Left ventricle myocardium inferior (tissue), 1 donor: Measurements from ENCODE around the gene SGTB. TPM values are rescaled to one million over a fixed set of nuclear protein-coding genes. Genes with fewer than 3 reads are reported as not detected.

Experiments
- DNase-seq: peaks from one replicate; pipeline ENCODE4 v3.0.0-alpha.2; 2020
- H3K27ac ChIP-seq: fragments of 200-600 bp; replicated peaks from 2 replicates; pipeline ENCODE4 v1.8.0; 2021
- H3K27me3 ChIP-seq: fragments of 200-600 bp; 2 replicates; pipeline ENCODE4 v1.8.0; 2021; ENCODE audit warnings: low read depth
- H3K36me3 ChIP-seq: fragments of 200-600 bp; 2 replicates; pipeline ENCODE4 v1.8.0; 2021
- H3K4me1 ChIP-seq: fragments of 200-600 bp; 2 replicates; pipeline ENCODE4 v1.8.0; 2021
- H3K4me3 ChIP-seq: fragments of 200-600 bp; 2 replicates; pipeline ENCODE4 v1.8.0; 2021; ENCODE audit warnings: mild to moderate bottlenecking, moderate library complexity
- H3K9me3 ChIP-seq: fragments of 200-600 bp; replicated peaks from 2 replicates; pipeline ENCODE4 v1.8.0; 2021
- intact Hi-C: fragments of 100-400 bp; cut with micrococcal nuclease; formaldehyde crosslinking; loops from one replicate; pipeline ENCODE4 v1.11.0; 2022
- total RNA-seq: library from RNA; stranded (reverse); fragmentation: NEBNext Ultra II Directional; extraction: Animal tissue kit (Norgen Biotek cat#: 25700); gene quantifications from one replicate; pipeline ENCODE4 v1.2.1, GENCODE V29; 2021
- TF ChIP-seq, protein P1 (sequence below): fragments of 200-600 bp; IDR thresholded peaks from 2 replicates; pipeline ENCODE4 v1.8.0; 2021; ENCODE audit warnings: antibody characterized with exemption, mild to moderate bottlenecking, borderline replicate concordance
- donor health status: DM: no; HTN: yes; CAD: no; lungs with severe emphysema.

The SGTB gene
- total RNA-seq, 1 donor from 2014 or later = 7.1 TPM

DNA sequence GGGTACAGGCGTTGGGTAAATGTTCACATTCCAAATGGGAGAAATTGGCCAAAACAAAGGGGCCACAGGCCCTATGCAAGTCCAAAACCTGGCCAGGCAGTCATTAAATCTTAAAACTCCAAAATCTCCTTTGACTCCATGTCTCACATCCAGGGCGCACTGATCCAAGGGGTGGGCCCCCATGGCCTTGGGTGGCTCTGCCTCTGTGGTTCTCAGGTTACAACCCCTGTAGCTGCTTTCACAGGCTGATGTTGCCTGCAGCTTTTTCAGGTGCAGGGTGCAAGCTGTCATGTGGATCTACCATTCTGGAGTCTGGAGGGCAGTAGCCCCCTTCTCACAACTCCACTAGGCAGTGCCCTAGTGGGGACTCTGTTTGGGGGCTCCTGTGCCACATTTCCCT, 44.9 kb upstream of the SGTB start:
- no peaks in the 10 kb centered on the region for H3K27me3 ChIP-seq
- no peak overlapping the region for H3K27ac ChIP-seq
- no peaks in the 10 kb centered on the region for H3K4me1 ChIP-seq
- no peak for DNase-seq
- H3K4me3 ChIP-seq = no peak overlapping the region
- peaks cover 12% of the 10 kb centered on the region for H3K36me3 ChIP-seq
- TF ChIP-seq, protein P1, sequence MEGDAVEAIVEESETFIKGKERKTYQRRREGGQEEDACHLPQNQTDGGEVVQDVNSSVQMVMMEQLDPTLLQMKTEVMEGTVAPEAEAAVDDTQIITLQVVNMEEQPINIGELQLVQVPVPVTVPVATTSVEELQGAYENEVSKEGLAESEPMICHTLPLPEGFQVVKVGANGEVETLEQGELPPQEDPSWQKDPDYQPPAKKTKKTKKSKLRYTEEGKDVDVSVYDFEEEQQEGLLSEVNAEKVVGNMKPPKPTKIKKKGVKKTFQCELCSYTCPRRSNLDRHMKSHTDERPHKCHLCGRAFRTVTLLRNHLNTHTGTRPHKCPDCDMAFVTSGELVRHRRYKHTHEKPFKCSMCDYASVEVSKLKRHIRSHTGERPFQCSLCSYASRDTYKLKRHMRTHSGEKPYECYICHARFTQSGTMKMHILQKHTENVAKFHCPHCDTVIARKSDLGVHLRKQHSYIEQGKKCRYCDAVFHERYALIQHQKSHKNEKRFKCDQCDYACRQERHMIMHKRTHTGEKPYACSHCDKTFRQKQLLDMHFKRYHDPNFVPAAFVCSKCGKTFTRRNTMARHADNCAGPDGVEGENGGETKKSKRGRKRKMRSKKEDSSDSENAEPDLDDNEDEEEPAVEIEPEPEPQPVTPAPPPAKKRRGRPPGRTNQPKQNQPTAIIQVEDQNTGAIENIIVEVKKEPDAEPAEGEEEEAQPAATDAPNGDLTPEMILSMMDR = no peak
- peaks cover 5% of the 10 kb centered on the region for H3K9me3 ChIP-seq
- intact Hi-C loops = no loop called here

DNA sequence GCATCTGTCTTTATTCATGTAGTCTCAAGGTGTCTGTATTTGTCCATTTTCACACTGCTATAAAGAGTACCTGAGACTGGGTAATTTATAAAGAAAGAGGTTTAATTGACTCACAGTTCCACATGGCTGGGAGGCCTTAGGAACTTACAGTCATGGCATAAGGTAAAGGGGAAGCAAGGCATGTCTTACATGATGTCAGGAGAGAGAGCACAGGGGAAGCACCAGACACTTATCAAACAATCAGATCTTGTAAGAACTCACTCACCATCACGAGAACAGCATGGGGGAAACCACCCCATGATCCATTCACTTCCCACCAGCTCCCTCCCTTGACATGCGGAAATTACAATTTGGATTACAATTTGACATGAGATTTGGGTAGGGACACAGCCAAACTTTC, 44.3 kb upstream of the SGTB start:
- TF ChIP-seq, protein P1 = no peak
- no peak for DNase-seq
- intact Hi-C loops = no loop called here

DNA sequence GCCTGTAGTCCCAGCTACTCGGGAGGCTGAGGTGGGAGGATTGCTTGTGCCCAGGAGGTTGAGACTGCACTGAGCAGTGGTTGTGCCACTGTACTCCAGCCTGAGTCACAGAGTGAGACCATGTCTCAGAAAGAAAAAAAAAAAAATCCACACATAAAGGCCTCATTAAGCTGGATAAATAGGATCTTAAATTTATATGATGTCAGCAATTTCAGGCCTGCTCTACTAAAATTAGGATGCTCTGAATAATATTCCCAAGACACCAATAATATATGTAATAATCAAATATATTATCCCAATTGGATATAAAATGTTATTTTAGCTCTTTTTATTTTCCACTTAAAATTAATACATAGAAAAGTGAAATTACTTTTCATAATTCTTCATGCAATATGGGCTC, 43.7 kb upstream of the SGTB start:
- no peak overlapping the region for H3K27ac ChIP-seq
- DNase-seq = no peak
- TF ChIP-seq, protein P1 = no peak
- peaks cover 3% of the 10 kb centered on the region for H3K4me1 ChIP-seq
- H3K4me3 ChIP-seq = no peak overlapping the region
- no peaks in the 10 kb centered on the region for H3K27me3 ChIP-seq
- peaks cover 12% of the 10 kb centered on the region for H3K36me3 ChIP-seq
- intact Hi-C loops = no loop called here
- H3K9me3 ChIP-seq = peaks cover 5% of the 10 kb centered on the region

More for the DNA sequence above, 44.3 kb upstream of the SGTB start:
- Histone ChIP-seq H3K9me3 (peaks cover 5% of the 10 kb centered on the region), H3K36me3 (peaks cover 12% of the 10 kb centered on the region), H3K4me1 (no peaks in the 10 kb centered on the region), H3K4me3 (no peak overlapping the region), H3K27me3 (no peaks in the 10 kb centered on the region), H3K27ac (no peak overlapping the region)

DNA sequence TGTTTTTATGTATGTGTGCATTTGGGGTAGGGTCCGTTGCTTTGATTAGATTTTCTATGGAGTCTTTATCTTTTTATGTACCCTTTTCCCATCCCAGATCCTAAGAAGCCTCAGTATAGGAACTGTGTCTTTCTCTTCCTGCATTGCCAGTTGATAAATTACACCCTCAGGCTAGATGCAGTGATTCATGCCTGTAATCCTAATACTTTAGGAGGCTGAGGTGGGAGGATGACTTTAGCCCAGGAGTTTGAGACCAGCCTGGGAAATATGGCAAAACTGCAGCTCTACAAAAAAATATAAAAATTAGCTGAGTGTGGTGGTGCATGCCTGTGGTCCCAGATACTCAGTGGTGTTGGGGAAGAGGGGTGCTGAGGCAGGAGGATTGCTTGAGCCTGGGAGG, 40.3 kb upstream of the SGTB start:
- Histone ChIP-seq H3K36me3 (peaks cover 15% of the 10 kb centered on the region), H3K27me3 (no peaks in the 10 kb centered on the region), H3K4me1 (peaks cover 4% of the 10 kb centered on the region), H3K9me3 (peaks cover under 1% of the 10 kb centered on the region), H3K27ac (no peak overlapping the region), H3K4me3 (no peak overlapping the region)
- TF ChIP-seq, protein P1 = no peak
- DNase-seq = no peak
- intact Hi-C loops = no loop called here

DNA sequence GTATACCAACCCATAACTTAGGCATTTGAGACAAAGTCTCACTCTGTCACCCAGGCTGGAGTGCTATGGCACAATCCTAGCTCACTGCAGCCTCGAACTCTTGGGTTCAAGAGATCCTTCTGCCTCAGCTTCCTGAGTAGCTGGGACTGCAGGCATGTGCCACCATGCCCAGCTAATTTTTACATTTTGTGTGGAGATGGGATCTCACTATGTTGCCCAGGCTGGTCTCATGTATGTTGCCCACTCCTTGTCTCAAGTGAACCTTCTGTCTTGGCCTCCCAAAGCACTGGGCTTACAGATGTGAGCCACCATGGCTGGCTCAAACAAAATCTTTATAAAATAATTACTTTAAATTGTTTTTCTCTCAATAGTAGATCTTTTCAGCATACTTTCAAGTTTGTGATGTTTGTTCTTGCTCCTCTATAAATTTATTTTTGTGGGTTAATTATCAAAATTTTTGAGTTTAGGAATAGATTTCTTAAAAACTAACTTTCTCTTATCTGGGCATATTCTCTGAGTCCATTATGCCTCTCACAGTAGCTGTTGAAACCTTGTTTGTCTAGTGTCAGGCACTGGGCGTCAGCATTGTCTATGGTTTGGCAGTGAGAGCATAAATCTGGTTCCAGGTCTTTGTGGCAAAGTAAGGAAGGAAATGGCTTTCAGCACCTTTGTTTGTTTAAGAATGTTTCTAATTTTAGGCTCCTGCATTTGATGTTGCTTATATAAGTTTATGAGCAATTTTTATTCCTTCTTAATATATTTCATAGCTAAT, 38.8 kb upstream of the SGTB start:
- H3K27me3 ChIP-seq = no peaks in the 10 kb centered on the region
- peaks cover 4% of the 10 kb centered on the region for H3K4me1 ChIP-seq
- no peak overlapping the region for H3K27ac ChIP-seq
- H3K9me3 ChIP-seq = no peaks in the 10 kb centered on the region
- TF ChIP-seq, protein P1 = peak; percentile 52
- DNase-seq = no peak
- intact Hi-C loops = no loop called here
- H3K4me3 ChIP-seq = no peak overlapping the region
- H3K36me3 ChIP-seq = peaks cover 7% of the 10 kb centered on the region
